ENCODE measurements around the gene ACKR1. TPM values are rescaled to one million over a fixed set of nuclear protein-coding genes. Genes with fewer than 3 reads are reported as not detected.

Gene ACKR1
- not detected for total RNA-seq (2021; ENCODE audit: unreplicated experiment)
- polyA plus RNA-seq (2012; ENCODE audit: insufficient read length): not detected
- Bru-seq, nascent RNA: not detected
- not detected for BruChase-seq, experiment 1, labeled RNA remaining after a 2-hour chase
- not detected for BruChase-seq, experiment 2, labeled RNA remaining after a 6-hour chase
- long read RNA-seq: 0 reads

GRCh38 chr1:159204161-159205141, at the start of gene ACKR1:
Gene ACKR1 (plus strand): TSS chr1:159204875. CDS start chr1:159204960, 85 bp downstream.
- DNase-seq (ENCODE audit: low read depth, low spot score): no peak
- POLR2A ChIA-PET: no interaction called here
- Histone ChIP-seq H3K4me3 (ENCODE audit: low read depth in 2 of 2, low read length in 2 of 2) (no peak within 1 kb of the TSS), H3K4me1 (ENCODE audit: control insufficient read depth, insufficient read depth, low read length) (no peaks in the 10 kb centered on the region), H3K36me3 (ENCODE audit: control insufficient read depth, insufficient read depth, low read length) (no peaks in the 10 kb centered on the region), H3K9me3 (ENCODE audit: control insufficient read depth, insufficient read depth, low read depth, low read length) (no peaks in the 10 kb centered on the region), H3K27me3 (ENCODE audit: control insufficient read depth, insufficient read depth, low read length) (peaks cover 13% of the 10 kb centered on the region), H3K27ac (ENCODE audit: low read length) (no peak within 1 kb of the TSS)
- TF ChIP-seq CTCF (IDR thresholded peaks at IDR 0.05) (no peak), TCF7L2 (IDR thresholded peaks at IDR 0.05; ENCODE audit: low read depth, low read length) (no peak), SIN3A (IDR thresholded peaks at IDR 0.05; ENCODE audit: borderline replicate concordance, insufficient read depth, low read depth, low read length) (no peak), REST (IDR thresholded peaks at IDR 0.05; ENCODE audit: insufficient read depth in 1 of 2, low read depth in 2 of 2, low read length in 1 of 2) (no peak), POLR2AphosphoS5 (IDR thresholded peaks at IDR 0.05; ENCODE audit: low read depth, low read length) (no peak)
- in situ Hi-C loops (cut with HindIII; ENCODE audit: low pct_unique_long_range_greater_than_20kb, low sequenced_read_pairs) (no loop called here), intact Hi-C loops (cut with micrococcal nuclease; ENCODE audit: unreplicated experiment) (no loop called here)
- CTCF ChIA-PET: interaction anchor here (0.7 to 0.9 kb wide), 2 partner anchors 73 to 803 kb away, joined by 3 to 16 read pairs; no protein-coding TSS in a partner anchor
- ATAC-seq: no peak
- BruUV-seq (replicated peaks): no TSS peak

GRCh38 chr1:159161001-159161718, 43.5 kb upstream of the ACKR1 start:
- H3K4me1 ChIP-seq (ENCODE audit: control insufficient read depth, insufficient read depth, low read length): no peaks in the 10 kb centered on the region
- DNase-seq (ENCODE audit: low read depth, low spot score) (peak; percentile 69), ATAC-seq (peak; percentile 99)
- H3K27ac ChIP-seq (ENCODE audit: low read length): no peak overlapping the region
- H3K9me3 ChIP-seq (ENCODE audit: control insufficient read depth, insufficient read depth, low read depth, low read length): no peaks in the 10 kb centered on the region
- no peak overlapping the region for H3K4me3 ChIP-seq (ENCODE audit: low read depth in 2 of 2, low read length in 2 of 2)
- no TSS peak for BruUV-seq (replicated peaks)
- in situ Hi-C loops (cut with HindIII; ENCODE audit: low pct_unique_long_range_greater_than_20kb, low sequenced_read_pairs): no loop called here
- CTCF ChIA-PET: interaction anchor here (0.6 to 1.4 kb wide), 4 partner anchors 37 to 729 kb away, joined by 3 to 6 read pairs (median 4); no protein-coding TSS in a partner anchor
- H3K36me3 ChIP-seq (ENCODE audit: control insufficient read depth, insufficient read depth, low read length): no peaks in the 10 kb centered on the region
- intact Hi-C loops (cut with micrococcal nuclease; ENCODE audit: unreplicated experiment): loop anchor here (1.0 to 10.0 kb wide), 3 partner anchors 36 to 734 kb away; no protein-coding TSS in a partner anchor
- TF ChIP-seq CTCF (IDR thresholded peaks at IDR 0.05) (peak; percentile 95), POLR2AphosphoS5 (IDR thresholded peaks at IDR 0.05; ENCODE audit: low read depth, low read length) (no peak)
- H3K27me3 ChIP-seq (ENCODE audit: control insufficient read depth, insufficient read depth, low read length): peaks cover 8% of the 10 kb centered on the region
- POLR2A ChIA-PET: interaction anchor here (0.6 to 0.7 kb wide), 2 partner anchors 606 to 729 kb away, joined by 3 read pairs; no protein-coding TSS in a partner anchor

Measured in Panc1 (cell line).